Omental fat pad (tissue), 4 donors: ENCODE data around the gene YTHDF2. TPM values are rescaled to one million over a fixed set of nuclear protein-coding genes. Genes with fewer than 3 reads are reported as not detected.

Experiments used
- ATAC-seq: fragments of 150-250 bp; one replicate; pipeline ENCODE4 v1.9.1; 2016; ENCODE audit warnings: mild to moderate bottlenecking, moderate library complexity; ENCODE audit not compliant: low FRiP score
- DNase-seq: peaks from one replicate; pipeline ENCODE4 v3.0.0-alpha.2; 2019; ENCODE audit warnings: low spot score
- small RNA-seq: library from RNA; depleted of rRNA; stranded (forward); fragments of <200 nt; gene quantifications from one replicate; pipeline ENCODE3, GENCODE V24; 2016
- total RNA-seq, 4 donors: library from RNA; depleted of rRNA; stranded (reverse); fragments of >200 nt; gene quantifications; one replicate each; pipeline ENCODE4 v1.1.0, GENCODE V29; 2016
- TF ChIP-seq, protein P1 (sequence below), 3 donors: fragments of 450-650 bp; IDR thresholded peaks; one replicate each; pipeline ENCODE4 v1.5.1; 2016 to 2017; ENCODE audit warnings: antibody characterized with exemption in 3 of 3, mild to moderate bottlenecking in 3 of 3, moderate library complexity in 2 of 3

YTHDF2 gene
- total RNA-seq, 4 donors from 2014 or later: 43.8 to 88.4 (median 56.4) TPM

DNA sequence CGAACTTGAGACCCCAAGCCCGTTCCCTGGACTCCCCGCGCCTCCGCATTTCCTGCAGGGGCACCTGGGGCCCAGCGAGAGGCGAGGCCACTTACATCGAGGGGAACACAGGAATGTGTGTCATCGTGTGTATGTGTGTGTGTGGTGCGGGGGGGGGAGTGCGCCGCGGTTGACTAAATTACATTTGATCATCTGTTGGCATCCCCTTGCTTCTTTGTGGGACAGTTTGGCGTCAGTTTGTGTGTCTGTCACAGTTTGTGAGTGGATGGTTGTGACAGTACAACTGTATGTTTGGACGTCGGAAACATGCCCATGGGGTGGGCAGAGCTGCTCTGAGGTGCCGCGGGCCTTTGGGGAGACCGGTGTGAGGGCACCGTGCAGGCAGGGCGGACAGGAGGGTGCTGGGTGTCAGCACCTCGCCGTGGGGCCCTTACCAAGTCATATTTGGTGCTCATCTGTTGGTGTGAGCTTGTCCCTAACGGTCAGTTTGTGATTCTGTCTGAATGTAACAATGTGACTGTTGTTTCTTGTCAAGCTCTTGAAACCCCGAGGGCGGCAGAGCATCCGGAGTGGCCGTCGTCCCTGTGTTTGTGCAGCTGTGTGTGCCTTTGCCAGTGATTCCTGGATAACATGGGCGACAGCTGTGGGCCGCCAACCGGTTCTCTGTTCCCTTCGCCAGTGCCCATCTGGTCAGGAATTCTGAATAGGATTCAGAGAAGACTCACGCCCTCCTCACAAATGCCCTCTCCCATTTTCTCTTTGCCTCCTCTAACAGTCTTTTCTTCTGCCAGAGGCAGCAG lies 76.1 kb downstream of the YTHDF2 start:
- TF ChIP-seq, protein P1, sequence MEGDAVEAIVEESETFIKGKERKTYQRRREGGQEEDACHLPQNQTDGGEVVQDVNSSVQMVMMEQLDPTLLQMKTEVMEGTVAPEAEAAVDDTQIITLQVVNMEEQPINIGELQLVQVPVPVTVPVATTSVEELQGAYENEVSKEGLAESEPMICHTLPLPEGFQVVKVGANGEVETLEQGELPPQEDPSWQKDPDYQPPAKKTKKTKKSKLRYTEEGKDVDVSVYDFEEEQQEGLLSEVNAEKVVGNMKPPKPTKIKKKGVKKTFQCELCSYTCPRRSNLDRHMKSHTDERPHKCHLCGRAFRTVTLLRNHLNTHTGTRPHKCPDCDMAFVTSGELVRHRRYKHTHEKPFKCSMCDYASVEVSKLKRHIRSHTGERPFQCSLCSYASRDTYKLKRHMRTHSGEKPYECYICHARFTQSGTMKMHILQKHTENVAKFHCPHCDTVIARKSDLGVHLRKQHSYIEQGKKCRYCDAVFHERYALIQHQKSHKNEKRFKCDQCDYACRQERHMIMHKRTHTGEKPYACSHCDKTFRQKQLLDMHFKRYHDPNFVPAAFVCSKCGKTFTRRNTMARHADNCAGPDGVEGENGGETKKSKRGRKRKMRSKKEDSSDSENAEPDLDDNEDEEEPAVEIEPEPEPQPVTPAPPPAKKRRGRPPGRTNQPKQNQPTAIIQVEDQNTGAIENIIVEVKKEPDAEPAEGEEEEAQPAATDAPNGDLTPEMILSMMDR (IDR thresholded peaks at IDR 0.05): no peak
- ATAC-seq: no peak

DNA sequence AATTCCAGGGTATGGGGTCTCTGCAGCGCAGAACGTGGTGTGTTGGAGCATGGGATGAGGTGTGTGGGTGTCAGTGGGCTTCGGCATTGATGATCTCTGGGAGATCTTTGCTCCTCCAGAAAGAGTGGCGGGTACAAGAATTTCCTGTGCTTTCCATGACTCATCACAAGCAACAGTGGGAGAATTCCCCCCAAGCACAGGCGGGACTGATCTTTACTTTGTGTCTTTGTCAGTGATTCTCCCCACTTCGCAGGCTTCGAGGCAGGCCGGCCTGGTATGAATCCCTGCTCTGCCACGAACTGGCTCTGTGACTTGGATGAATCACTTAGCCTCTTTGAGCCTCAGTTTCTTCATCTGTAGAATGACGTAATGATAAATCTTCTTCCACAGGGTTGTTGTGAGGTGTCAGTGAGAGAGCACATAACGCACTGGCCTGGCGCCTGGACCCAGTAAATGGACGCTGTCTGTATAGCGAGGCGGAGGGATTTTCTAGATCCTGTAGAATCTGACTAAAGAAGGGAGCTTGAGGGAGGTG lies 77.3 kb downstream of the YTHDF2 start:
- TF ChIP-seq, protein P1 (IDR thresholded peaks at IDR 0.05): no peak
- no peak for DNase-seq
- no peak for ATAC-seq

More for the DNA sequence above, 76.1 kb downstream of the YTHDF2 start:
- DNase-seq: no peak

DNA sequence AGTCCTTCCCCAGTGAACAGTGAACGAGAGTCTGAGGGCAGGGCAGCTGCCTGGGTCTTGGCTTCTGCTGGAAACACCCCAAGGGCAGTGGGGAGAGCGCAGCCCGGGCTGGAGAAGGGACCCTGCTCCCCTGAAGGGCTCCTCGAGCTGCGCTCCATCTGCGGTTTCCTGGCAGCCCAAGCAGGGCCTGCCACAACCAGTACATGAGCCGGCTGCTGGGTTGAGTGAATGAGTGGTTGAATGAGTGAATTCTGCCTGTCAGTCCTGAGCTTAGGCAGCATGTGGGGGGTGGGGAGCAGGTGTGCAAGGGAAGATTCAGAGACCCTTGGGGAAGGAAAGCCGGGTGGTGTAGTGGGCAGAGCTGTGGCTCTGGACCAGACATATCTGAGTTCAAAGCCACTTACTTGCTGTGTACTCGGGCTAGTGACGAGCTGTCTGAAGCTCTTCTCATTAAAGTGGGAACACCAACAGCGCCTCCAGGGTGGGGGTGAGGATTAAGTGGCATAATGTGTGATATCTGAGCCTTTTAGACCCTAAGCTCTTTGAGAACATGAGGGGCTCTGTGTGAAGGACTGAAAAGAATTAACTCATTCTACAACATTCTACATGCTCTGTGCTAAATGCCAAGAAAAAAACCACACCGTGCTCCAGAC lies 78.9 kb downstream of the YTHDF2 start:
- ATAC-seq (no peak), DNase-seq (no peak)
- TF ChIP-seq, protein P1 (IDR thresholded peaks at IDR 0.05): no peak

DNA sequence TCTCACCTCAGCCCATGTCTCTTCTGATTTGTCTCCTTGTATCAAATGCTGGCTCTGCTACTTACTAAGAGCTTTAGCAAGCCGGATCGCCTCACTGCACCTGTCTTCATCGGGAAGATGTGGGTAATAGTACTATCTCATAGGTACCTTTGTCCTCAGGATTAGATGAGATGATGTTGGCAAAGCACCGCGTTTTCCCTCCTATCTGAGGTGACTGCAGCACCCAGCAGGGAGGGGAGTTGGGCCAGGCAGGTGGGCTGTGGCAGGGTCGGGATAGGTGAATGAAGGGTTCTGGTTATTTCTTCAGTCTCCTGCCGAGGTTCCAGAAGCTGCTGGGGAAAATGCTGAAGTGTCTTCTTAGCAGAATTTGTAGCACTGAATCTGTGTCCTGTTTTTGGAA lies 80.4 kb downstream of the YTHDF2 start:
- DNase-seq (no peak), ATAC-seq (no peak)
- TF ChIP-seq, protein P1 (IDR thresholded peaks at IDR 0.05): no peak

DNA sequence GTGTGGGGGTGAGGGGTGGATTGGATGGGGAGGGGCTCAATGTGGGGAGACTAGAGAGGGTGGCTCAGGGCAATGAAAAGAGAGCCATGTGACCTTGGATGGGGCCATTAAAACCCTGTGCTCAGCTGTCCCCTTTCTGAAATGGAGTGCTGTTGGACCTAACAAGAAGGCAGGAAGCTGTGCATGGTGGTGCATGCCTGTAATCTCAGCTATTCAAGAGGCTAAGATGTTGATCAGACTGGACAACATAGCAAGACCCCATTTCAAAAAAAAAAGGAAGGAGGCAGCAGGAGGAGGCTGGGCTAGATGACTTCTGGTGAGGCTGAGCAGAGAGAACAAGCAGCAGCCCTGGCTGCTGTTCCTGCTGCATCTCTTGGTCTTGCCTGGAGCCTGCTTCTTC lies 82.3 kb downstream of the YTHDF2 start:
- DNase-seq (no peak), ATAC-seq (no peak)
- TF ChIP-seq, protein P1 (IDR thresholded peaks at IDR 0.05): no peak

Small RNA genes within 50 kb of the gene (small RNA-seq; reads per million reads assigned to genes)
- not detected for gene RF00422

Other genes starting within 250 kb of the YTHDF2 start
- 10 to 100 TPM; 15.3 to 32.9 (median 22.1) TPM for gene RCC1, start 230.9 kb upstream of the YTHDF2 start, total RNA-seq
- 10 to 100 TPM; 14.8 to 26.8 (median 21.9) TPM for gene TRNAU1AP, start 183.9 kb upstream of the YTHDF2 start, total RNA-seq
- 10 to 100 TPM in 1 of 4 donors, 1 to 10 TPM in 3; 3.4 to 10.6 (median 8.4) TPM for gene RAB42, start 144.7 kb upstream of the YTHDF2 start, total RNA-seq
- 10 to 100 TPM; 15.0 to 22.5 (median 19.6) TPM for gene TAF12, start 93.9 kb upstream of the YTHDF2 start, total RNA-seq
- gene RNU11, start 88.3 kb upstream of the YTHDF2 start, total RNA-seq: not detected
- 10 to 100 TPM in 3 of 4 donors, 1 to 10 TPM in 1; 7.0 to 14.4 (median 13.2) TPM for gene GMEB1, start 68.2 kb upstream of the YTHDF2 start, total RNA-seq
- gene OPRD1, start 75.2 kb downstream of the YTHDF2 start, total RNA-seq: not detected
- 10 to 100 TPM; 28.8 to 57.6 (median 43.2) TPM for gene EPB41, start 177.6 kb downstream of the YTHDF2 start, total RNA-seq